ENCODE measurements around the gene KPNA1.
A peak's percentile ranks its signal among the peaks of the same experiment; 100 is the strongest.

Gene KPNA1

DNA sequence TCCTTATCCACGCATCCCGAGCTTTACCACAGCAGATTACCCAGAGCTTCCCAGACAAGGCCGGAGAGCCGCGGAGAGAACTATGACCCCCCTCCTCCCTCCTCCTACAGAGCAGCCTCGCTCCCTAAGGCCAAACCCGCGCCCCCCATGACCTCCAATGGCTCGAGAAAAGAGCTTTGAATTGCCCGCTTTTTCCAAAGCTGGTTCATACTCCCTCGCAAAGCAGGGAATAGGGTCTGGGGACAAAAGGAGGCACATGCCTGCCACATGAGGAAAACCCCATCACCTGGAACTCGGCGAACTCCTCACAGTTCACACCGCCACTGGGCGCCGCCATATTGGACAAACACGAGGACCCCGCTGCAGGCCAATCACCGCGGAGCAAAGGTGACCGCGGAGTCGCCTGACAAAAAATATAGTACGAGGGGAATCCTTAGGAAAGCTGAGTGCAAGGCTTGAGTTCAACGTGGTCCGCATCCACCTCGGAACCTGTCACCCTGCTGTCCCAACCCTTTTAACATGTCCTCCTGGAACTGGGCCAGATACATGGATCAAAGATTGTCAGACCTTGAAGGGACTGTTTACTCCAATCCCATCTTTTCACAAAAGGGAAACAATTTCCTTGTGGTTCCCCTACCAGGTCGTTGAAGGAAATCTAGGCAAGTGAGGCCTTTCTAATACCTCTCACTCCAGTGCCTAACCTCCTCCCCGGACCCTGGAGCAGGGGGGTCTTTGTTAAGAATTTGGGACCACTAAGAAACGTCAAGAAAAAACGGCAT, 131.7 kb downstream of the KPNA1 start, which contains the start of gene MIX23:
MIX23 (minus strand) TSS at position 344 of the 779 bp plus-strand sequence; CDS start at position 337, 7 bp downstream.
- DNase-seq (ENCODE audit: low spot score), result peak; percentile 90

DNA sequence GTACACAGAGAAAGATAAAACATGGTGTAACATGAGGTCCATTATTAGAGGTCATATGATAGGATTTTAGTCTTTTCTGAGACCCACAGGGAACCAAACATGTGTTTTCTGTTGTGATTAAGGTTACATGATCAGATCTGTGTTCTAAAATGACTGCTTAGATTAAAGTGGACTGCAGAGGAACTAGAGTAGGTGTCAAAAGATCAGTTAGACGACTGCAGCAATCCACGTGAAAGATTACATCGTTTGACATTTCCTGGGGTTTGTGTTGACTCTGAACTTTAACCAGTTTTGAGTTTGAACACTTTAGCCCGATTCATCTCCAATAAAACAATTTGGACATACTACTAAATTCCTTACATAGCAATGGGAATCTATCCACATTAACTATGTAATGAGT, 136.8 kb downstream of the KPNA1 start:
- no peak for DNase-seq (ENCODE audit: low spot score)

GRCh38 chr3:122374034-122374433, 140.7 kb downstream of the KPNA1 start:
- no peak for DNase-seq (ENCODE audit: low spot score)

Measured in GM03348 (cell line).